Sigmoid colon (tissue), 7 donors: ENCODE data around the gene ACSL1. TPM values are rescaled to one million over a fixed set of nuclear protein-coding genes. Genes with fewer than 3 reads are reported as not detected.

ENCODE experiments used
- DNase-seq: peaks from one replicate; pipeline ENCODE4 v3.0.0-alpha.2; 2019
- H3K27ac ChIP-seq, 4 donors: fragments of 200-600 bp; sonication (generic); one replicate each; pipeline ENCODE4 v1.5.1; 2016 to 2019; ENCODE audit warnings: mild to moderate bottlenecking in 1 of 4
- H3K27me3 ChIP-seq, 3 donors: fragments of 200-600 bp; sonication (generic); one replicate each; pipeline ENCODE4 v1.5.1; 2019; ENCODE audit warnings: mild to moderate bottlenecking in 1 of 3
- H3K36me3 ChIP-seq, 4 donors: fragments of 200-600 bp; sonication (generic); one replicate each; pipeline ENCODE4 v1.5.1; 2016 to 2019
- H3K4me1 ChIP-seq, 4 donors: fragments of 200-600 bp; sonication (generic); one replicate each; pipeline ENCODE4 v1.5.1; 2017 to 2019
- H3K4me3 ChIP-seq, 4 donors: fragments of 200-600 bp; sonication (generic); one replicate each; pipeline ENCODE4 v1.5.1; 2017 to 2019; ENCODE audit warnings: mild to moderate bottlenecking in 2 of 4, moderate library complexity in 1 of 4
- H3K9me3 ChIP-seq, 4 donors: fragments of 200-600 bp in 3 of 4; sonication (generic) in 3 of 4; one replicate each; pipeline versions ENCODE4 v1.5.1 to v1.6.1; 2013 to 2019
- CTCF ChIP-seq, 4 experiments: fragments of 450-650 bp in 3 of 4; fragments of 200-600 bp in 1 of 4; IDR thresholded peaks; one replicate each; pipeline ENCODE4 v1.5.1; 2016 to 2019; ENCODE audit warnings: antibody characterized with exemption in 4 of 4, mild to moderate bottlenecking in 3 of 4, moderate library complexity in 2 of 4
- EP300 ChIP-seq, 4 donors: sonication (generic); formaldehyde crosslinking; IDR thresholded peaks; one replicate each; pipeline ENCODE4 v1.6.1; 2017; ENCODE audit warnings: antibody characterized with exemption in 4 of 4
- POLR2A ChIP-seq, 2 donors: fragments of 450-650 bp; IDR thresholded peaks; one replicate each; pipeline ENCODE4 v1.6.1; 2016; ENCODE audit warnings: antibody characterized with exemption in 2 of 2, mild to moderate bottlenecking in 2 of 2, moderate library complexity in 2 of 2
- POLR2AphosphoS5 ChIP-seq, 4 donors: sonication (generic); formaldehyde crosslinking; IDR thresholded peaks; one replicate each; pipeline ENCODE4 v1.6.1; 2017; ENCODE audit warnings: antibody characterized with exemption in 4 of 4
- WGBS, 2 donors: extraction: QIAGEN DNeasy Blood & Tissue Kit; methylation state at CpG; one replicate each; pipeline ENCODE4 v1.1.7; 2013; 5-methylcytosine and 5-hydroxymethylcytosine counted together
- intact Hi-C: fragments of 100-400 bp; cut with DNase I; formaldehyde crosslinking; loops from one replicate; pipeline ENCODE4 v1.15.1; 2023
- polyA plus RNA-seq, 3 donors: library from polyadenylated mRNA; stranded (reverse); fragments of 200-250 nt; gene quantifications; one replicate each; pipeline ENCODE4 v1.2.3, GENCODE V29; 2013
- total RNA-seq, 4 donors: library from RNA; depleted of rRNA; stranded (reverse); fragments of >200 nt; gene quantifications; one replicate each; pipeline ENCODE4 v1.1.0, GENCODE V29; 2016
- donor health status: healthy with polysubstance abuse.
- donor health status: Bipolar disorder and iron deficiency.
- donor health status: healthy.

The ACSL1 gene
- total and polyA plus RNA-seq, 7 donors, result 31.7 to 121 (median 57.1) TPM

GRCh38 chr4:184831153-184831552 lies 5.4 kb upstream of the ACSL1 start:
- TF ChIP-seq CTCF (IDR thresholded peaks at IDR 0.05), result no peak
- TF ChIP-seq POLR2AphosphoS5 (IDR thresholded peaks at IDR 0.05), result no peak
- no peak for TF ChIP-seq POLR2A (IDR thresholded peaks at IDR 0.05)
- no peak for TF ChIP-seq EP300 (IDR thresholded peaks at IDR 0.05)
- intact Hi-C loops, result no loop called here
- 84 to 92% methylated on average over 5 of the region's 5 CpGs for WGBS, 2 donors
- H3K9me3 ChIP-seq, result no peaks in the 10 kb centered on the region
- no peak overlapping the region for H3K4me3 ChIP-seq
- H3K27me3 ChIP-seq, result no peaks in the 10 kb centered on the region
- no peak overlapping the region for H3K27ac ChIP-seq
- H3K4me1 ChIP-seq, result peaks cover 0 to 9% (median 3%) of the 10 kb centered on the region in 4 donors
- H3K36me3 ChIP-seq, result no peaks in the 10 kb centered on the region
- DNase-seq, result no peak

- Histone ChIP-seq H3K4me3 (peak overlapping the region; percentile 46 to 88 (median 65)), H3K27me3 (no peaks in the 10 kb centered on the region), H3K36me3 (no peaks in the 10 kb centered on the region), H3K27ac (peak overlapping the region; percentile 80 to 91 (median 84)), H3K9me3 (no peaks in the 10 kb centered on the region), H3K4me1 (peaks cover 0 to 22% (median 10%) of the 10 kb centered on the region in 4 donors)
- 25 to 36% methylated on average over 15 of the region's 15 CpGs for WGBS, 2 donors
- intact Hi-C loops, result loop anchor here (2.0 to 10.0 kb wide), 5 partner anchors 79 to 378 kb away; partner anchors contain the start of genes CASP3, CFAP97, PRIMPOL and SNX25
- DNase-seq, result no peak
- TF ChIP-seq CTCF (IDR thresholded peaks at IDR 0.05) (no peak), POLR2A (IDR thresholded peaks at IDR 0.05) (no peak), POLR2AphosphoS5 (IDR thresholded peaks at IDR 0.05) (no peak), EP300 (IDR thresholded peaks at IDR 0.05) (no peak)
These were observed 1.0 kb upstream of the ACSL1 start for GRCh38 chr4:184826691-184827270.

- intact Hi-C loops, result loop anchor here (5.0 to 10.0 kb wide), 3 partner anchors 78 to 379 kb away; partner anchors contain the start of genes CFAP97 and SNX25
- Histone ChIP-seq H3K36me3 (no peaks in the 10 kb centered on the region), H3K27me3 (no peaks in the 10 kb centered on the region), H3K4me1 (peaks cover 0 to 22% (median 10%) of the 10 kb centered on the region in 4 donors), H3K4me3 (peak overlapping the region; percentile 33 to 88 (median 65)), H3K27ac (peak overlapping the region; percentile 67 to 91 (median 84)), H3K9me3 (no peaks in the 10 kb centered on the region)
- WGBS, 2 donors, result 1 to 2% methylated on average over 92 of the region's 92 CpGs
- no peak for DNase-seq
- TF ChIP-seq CTCF (IDR thresholded peaks at IDR 0.05), result no peak
- TF ChIP-seq EP300 (IDR thresholded peaks at IDR 0.05), result no peak
- TF ChIP-seq POLR2A (IDR thresholded peaks at IDR 0.05), result no peak
- no peak for TF ChIP-seq POLR2AphosphoS5 (IDR thresholded peaks at IDR 0.05)
These were observed 450 bp downstream of the ACSL1 start for GRCh38 chr4:184825141-184825895.

- Histone ChIP-seq H3K4me1 (peaks cover 0 to 22% (median 10%) of the 10 kb centered on the region in 4 donors), H3K4me3 (peak overlapping the region; percentile 33 to 88 (median 65)), H3K36me3 (no peaks in the 10 kb centered on the region), H3K27ac (peak overlapping the region; percentile 67 to 91 (median 84)), H3K9me3 (no peaks in the 10 kb centered on the region), H3K27me3 (no peaks in the 10 kb centered on the region)
- TF ChIP-seq EP300 (IDR thresholded peaks at IDR 0.05) (no peak), CTCF (IDR thresholded peaks at IDR 0.05) (no peak), POLR2AphosphoS5 (IDR thresholded peaks at IDR 0.05) (no peak), POLR2A (IDR thresholded peaks at IDR 0.05) (no peak)
- intact Hi-C loops, result loop anchor here (5.0 to 10.0 kb wide), 3 partner anchors 77 to 380 kb away; partner anchors contain the start of genes CFAP97 and SNX25
- no peak for DNase-seq
- 14 to 45% methylated on average over 6 of the region's 6 CpGs for WGBS, 2 donors
These were observed 1.0 kb downstream of the ACSL1 start for GRCh38 chr4:184824776-184825084.
